HepG2 (cell line): ENCODE data around the gene VARS1. TPM values are rescaled to one million over a fixed set of nuclear protein-coding genes. Genes with fewer than 3 reads are reported as not detected.

ENCODE experiments used
- ATF7-NPFF ChIP-seq: sonication (generic); formaldehyde crosslinking; IDR thresholded peaks from 2 replicates; pipeline ENCODE4 v1.8.1; 2023; ENCODE audit warnings: mild to moderate bottlenecking, low read depth, missing genetic modification reagents, moderate library complexity
- CAMTA2 ChIP-seq: sonication (generic); formaldehyde crosslinking; IDR thresholded peaks from 2 replicates; pipeline ENCODE4 v1.4.0; 2020; ENCODE audit warnings: mild to moderate bottlenecking, missing genetic modification reagents, borderline replicate concordance
- PITX1 ChIP-seq: sonication (generic); formaldehyde crosslinking; IDR thresholded peaks from 2 replicates; pipeline ENCODE4 v1.5.1; 2020; ENCODE audit warnings: mild to moderate bottlenecking, missing genetic modification reagents
- SALL2 ChIP-seq: sonication (generic); formaldehyde crosslinking; IDR thresholded peaks from 2 replicates; pipeline ENCODE4 v1.8.1; 2023; ENCODE audit warnings: mild to moderate bottlenecking, missing genetic modification reagents, inconsistent platforms
- ZBTB38 ChIP-seq: sonication (generic); formaldehyde crosslinking; IDR thresholded peaks from 2 replicates; pipeline ENCODE4 v1.5.1; 2020; ENCODE audit warnings: mild to moderate bottlenecking, missing genetic modification reagents
- ZNF3 ChIP-seq: IDR thresholded peaks from 2 replicates; pipeline ENCODE4 v1.7.0; 2017; ENCODE audit warnings: inconsistent platforms
- ZNF709 ChIP-seq: sonication (generic); formaldehyde crosslinking; IDR thresholded peaks from 2 replicates; pipeline ENCODE4 v1.5.0; 2020; ENCODE audit warnings: mild to moderate bottlenecking, missing genetic modification reagents
- polyA plus RNA-seq, 8 experiments: library from polyadenylated mRNA; depleted of rRNA in 3 of 8; stranded (reverse) in 7 of 8; unstranded in 1 of 8; fragments of >200 nt; fragmentation: Illumina TruSeq in 4 of 8; extraction: Trizol in 4 of 8; gene quantifications; 2 replicates each; pipeline versions ENCODE4 v1.2.1 to v1.2.3, GENCODE V29; 2011 to 2016; ENCODE audit warnings: low read depth in 4 of 8, missing spikeins in 1 of 8, mixed read lengths in 1 of 8; ENCODE audit not compliant: insufficient read depth in 1 of 8
- total RNA-seq, 5 experiments: library from RNA; depleted of rRNA; stranded (reverse); fragments of >200 nt; fragmentation: Illumina TruSeq; extraction: Trizol; gene quantifications; 2 replicates each; pipeline ENCODE4 v1.2.3, GENCODE V29; 2016; ENCODE audit warnings: low read depth in 1 of 5
- TF ChIP-seq, protein P1 (sequence below), 2 experiments: fragments of 450-650 bp in 1 of 2; sonication (generic) in 1 of 2; formaldehyde crosslinking in 1 of 2; IDR thresholded peaks; 2 replicates each; pipeline versions ENCODE4 v1.6.1 to v1.8.0; 2016 to 2022; ENCODE audit warnings: antibody characterized with exemption in 1 of 2, mild to moderate bottlenecking in 1 of 2, missing genetic modification reagents in 1 of 2
- TF ChIP-seq, protein P2 (sequence below): sonication (generic); formaldehyde crosslinking; IDR thresholded peaks from 2 replicates; pipeline ENCODE4 v1.5.0; 2020; ENCODE audit warnings: mild to moderate bottlenecking, missing genetic modification reagents
- TF ChIP-seq, protein P3 (sequence below): fragments of 450-650 bp; IDR thresholded peaks from 2 replicates; pipeline ENCODE4 v1.6.1; 2016
- TF ChIP-seq, protein P4 (sequence below): sonication (generic); formaldehyde crosslinking; conservative IDR thresholded peaks from 2 replicates; pipeline ENCODE4 v1.8.0; 2022; ENCODE audit warnings: mild to moderate bottlenecking, moderate library complexity, missing genetic modification reagents
- TF ChIP-seq, protein P5 (sequence below): sonication (generic); formaldehyde crosslinking; IDR thresholded peaks from 2 replicates; pipeline ENCODE4 v1.5.0; 2020; ENCODE audit warnings: missing genetic modification reagents, mild to moderate bottlenecking, borderline replicate concordance

Gene VARS1
- total and polyA plus RNA-seq, 2 of the 13 experiments (the other 11 are each of a cell fraction or from before 2014, with no cell fraction given), result 14.7 to 56.1 TPM

DNA sequence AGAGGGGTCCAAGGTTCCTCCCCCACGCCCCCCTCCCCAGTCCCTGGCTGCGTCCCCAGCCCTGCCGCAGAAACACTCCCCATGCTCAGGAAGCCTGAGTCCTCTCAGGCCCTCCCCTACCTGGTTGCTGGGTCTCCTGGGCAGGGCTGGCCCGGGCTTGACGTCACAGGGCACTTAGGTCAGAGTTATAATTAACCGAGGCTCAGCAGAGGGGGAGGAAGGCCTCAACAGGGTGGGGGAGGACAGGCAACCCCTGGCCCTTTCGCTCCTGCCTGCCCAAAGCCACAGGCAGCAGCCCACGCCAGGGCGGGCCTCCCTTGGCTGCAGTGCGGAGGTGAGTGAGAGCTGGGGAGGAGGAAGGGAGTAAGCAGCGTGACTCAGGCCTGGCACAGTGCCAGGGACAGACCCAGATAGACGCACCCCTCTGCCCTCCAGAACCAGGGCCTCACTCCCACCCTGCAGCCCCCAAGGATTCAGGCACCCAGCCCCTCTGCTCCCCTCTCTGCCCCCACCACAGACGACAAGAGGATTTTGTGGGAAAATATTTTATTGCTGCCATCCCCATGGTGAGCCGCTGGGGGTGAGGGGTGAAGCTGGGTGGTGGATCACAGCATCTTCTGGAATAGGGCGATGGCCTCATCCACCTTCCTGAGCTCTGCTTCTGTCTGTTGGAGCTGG is 18.4 kb downstream of the VARS1 start, which contains the start of gene VWA7 (continued):
- TF ChIP-seq, protein P1, sequence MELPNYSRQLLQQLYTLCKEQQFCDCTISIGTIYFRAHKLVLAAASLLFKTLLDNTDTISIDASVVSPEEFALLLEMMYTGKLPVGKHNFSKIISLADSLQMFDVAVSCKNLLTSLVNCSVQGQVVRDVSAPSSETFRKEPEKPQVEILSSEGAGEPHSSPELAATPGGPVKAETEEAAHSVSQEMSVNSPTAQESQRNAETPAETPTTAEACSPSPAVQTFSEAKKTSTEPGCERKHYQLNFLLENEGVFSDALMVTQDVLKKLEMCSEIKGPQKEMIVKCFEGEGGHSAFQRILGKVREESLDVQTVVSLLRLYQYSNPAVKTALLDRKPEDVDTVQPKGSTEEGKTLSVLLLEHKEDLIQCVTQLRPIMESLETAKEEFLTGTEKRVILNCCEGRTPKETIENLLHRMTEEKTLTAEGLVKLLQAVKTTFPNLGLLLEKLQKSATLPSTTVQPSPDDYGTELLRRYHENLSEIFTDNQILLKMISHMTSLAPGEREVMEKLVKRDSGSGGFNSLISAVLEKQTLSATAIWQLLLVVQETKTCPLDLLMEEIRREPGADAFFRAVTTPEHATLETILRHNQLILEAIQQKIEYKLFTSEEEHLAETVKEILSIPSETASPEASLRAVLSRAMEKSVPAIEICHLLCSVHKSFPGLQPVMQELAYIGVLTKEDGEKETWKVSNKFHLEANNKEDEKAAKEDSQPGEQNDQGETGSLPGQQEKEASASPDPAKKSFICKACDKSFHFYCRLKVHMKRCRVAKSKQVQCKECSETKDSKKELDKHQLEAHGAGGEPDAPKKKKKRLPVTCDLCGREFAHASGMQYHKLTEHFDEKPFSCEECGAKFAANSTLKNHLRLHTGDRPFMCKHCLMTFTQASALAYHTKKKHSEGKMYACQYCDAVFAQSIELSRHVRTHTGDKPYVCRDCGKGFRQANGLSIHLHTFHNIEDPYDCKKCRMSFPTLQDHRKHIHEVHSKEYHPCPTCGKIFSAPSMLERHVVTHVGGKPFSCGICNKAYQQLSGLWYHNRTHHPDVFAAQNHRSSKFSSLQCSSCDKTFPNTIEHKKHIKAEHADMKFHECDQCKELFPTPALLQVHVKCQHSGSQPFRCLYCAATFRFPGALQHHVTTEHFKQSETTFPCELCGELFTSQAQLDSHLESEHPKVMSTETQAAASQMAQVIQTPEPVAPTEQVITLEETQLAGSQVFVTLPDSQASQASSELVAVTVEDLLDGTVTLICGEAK (IDR thresholded peaks at IDR 0.05), result no peak
- TF ChIP-seq, protein P1 (CRISPR knock-in tag; IDR thresholded peaks at IDR 0.05), result peak; percentile 58; the same call in 1 of the 2 replicates
- TF ChIP-seq, protein P2, sequence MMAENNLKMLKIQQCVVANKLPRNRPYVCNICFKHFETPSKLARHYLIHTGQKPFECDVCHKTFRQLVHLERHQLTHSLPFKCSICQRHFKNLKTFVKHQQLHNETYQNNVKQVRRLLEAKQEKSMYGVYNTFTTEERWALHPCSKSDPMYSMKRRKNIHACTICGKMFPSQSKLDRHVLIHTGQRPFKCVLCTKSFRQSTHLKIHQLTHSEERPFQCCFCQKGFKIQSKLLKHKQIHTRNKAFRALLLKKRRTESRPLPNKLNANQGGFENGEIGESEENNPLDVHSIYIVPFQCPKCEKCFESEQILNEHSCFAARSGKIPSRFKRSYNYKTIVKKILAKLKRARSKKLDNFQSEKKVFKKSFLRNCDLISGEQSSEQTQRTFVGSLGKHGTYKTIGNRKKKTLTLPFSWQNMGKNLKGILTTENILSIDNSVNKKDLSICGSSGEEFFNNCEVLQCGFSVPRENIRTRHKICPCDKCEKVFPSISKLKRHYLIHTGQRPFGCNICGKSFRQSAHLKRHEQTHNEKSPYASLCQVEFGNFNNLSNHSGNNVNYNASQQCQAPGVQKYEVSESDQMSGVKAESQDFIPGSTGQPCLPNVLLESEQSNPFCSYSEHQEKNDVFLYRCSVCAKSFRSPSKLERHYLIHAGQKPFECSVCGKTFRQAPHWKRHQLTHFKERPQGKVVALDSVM (CRISPR knock-in tag), result peak; percentile 71; the same call in 1 of the 2 replicates
- TF ChIP-seq, protein P3, sequence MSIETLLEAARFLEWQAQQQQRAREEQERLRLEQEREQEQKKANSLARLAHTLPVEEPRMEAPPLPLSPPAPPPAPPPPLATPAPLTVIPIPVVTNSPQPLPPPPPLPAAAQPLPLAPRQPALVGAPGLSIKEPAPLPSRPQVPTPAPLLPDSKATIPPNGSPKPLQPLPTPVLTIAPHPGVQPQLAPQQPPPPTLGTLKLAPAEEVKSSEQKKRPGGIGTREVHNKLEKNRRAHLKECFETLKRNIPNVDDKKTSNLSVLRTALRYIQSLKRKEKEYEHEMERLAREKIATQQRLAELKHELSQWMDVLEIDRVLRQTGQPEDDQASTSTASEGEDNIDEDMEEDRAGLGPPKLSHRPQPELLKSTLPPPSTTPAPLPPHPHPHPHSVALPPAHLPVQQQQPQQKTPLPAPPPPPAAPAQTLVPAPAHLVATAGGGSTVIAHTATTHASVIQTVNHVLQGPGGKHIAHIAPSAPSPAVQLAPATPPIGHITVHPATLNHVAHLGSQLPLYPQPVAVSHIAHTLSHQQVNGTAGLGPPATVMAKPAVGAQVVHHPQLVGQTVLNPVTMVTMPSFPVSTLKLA, result no peak
- TF ChIP-seq SALL2 (CRISPR knock-in tag), result 0 out of 2 replicates have a peak, but pooled peaks have one; percentile 30
- 0 out of 2 replicates have a peak, but pooled peaks have one; percentile 36 for TF ChIP-seq PITX1
- TF ChIP-seq ZNF3, result no peak
- TF ChIP-seq ATF7-NPFF (CRISPR knock-in tag), result peak; percentile 59; the same call in 1 of the 2 replicates
- TF ChIP-seq, protein P4, sequence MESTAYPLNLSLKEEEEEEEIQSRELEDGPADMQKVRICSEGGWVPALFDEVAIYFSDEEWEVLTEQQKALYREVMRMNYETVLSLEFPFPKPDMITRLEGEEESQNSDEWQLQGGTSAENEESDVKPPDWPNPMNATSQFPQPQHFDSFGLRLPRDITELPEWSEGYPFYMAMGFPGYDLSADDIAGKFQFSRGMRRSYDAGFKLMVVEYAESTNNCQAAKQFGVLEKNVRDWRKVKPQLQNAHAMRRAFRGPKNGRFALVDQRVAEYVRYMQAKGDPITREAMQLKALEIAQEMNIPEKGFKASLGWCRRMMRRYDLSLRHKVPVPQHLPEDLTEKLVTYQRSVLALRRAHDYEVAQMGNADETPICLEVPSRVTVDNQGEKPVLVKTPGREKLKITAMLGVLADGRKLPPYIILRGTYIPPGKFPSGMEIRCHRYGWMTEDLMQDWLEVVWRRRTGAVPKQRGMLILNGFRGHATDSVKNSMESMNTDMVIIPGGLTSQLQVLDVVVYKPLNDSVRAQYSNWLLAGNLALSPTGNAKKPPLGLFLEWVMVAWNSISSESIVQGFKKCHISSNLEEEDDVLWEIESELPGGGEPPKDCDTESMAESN (CRISPR knock-in tag), result 0 out of 2 replicates have a peak, but pooled peaks have one; percentile 45
- TF ChIP-seq, protein P5, sequence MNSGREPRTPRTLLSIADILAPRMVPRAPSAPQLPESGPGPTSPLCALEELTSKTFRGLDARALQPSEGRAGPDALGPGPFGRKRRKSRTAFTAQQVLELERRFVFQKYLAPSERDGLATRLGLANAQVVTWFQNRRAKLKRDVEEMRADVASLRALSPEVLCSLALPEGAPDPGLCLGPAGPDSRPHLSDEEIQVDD (CRISPR knock-in tag), result 0 out of 2 replicates have a peak, but pooled peaks have one; percentile 53
- TF ChIP-seq ZNF709 (CRISPR knock-in tag), result no peak; the same call in 1 of the 2 replicates
- TF ChIP-seq CAMTA2 (CRISPR knock-in tag), result peak; percentile 47; the same call in 1 of the 2 replicates
- no peak for TF ChIP-seq ZBTB38 (CRISPR knock-in tag)
